GM23338 (cell line): ENCODE results near the gene RNF114. TPM values are rescaled to one million over a fixed set of nuclear protein-coding genes. Genes with fewer than 3 reads are reported as not detected.
A peak's percentile ranks its signal among the peaks of the same experiment; 100 is the strongest.

Experiments used
- ATAC-seq: fragments of 200-7000 bp; cut with Tn5 transposase; 3 replicates; pipeline ENCODE4 v1.9.1; 2020
- DNase-seq: peaks from one replicate; pipeline ENCODE4 v3.0.0-alpha.2; 2015; ENCODE audit warnings: low spot score
- H2AFZ ChIP-seq: fragments of 200-600 bp; sonication (generic); 2 replicates; pipeline ENCODE4 v1.8.0; 2016; ENCODE audit warnings: antibody characterized with exemption, mild to moderate bottlenecking, moderate library complexity
- H3F3A ChIP-seq: fragments of 200-600 bp; sonication (generic); replicated peaks from 2 replicates; pipeline ENCODE4 v1.8.0; 2017; ENCODE audit warnings: antibody characterized with exemption, mixed run types, low read depth
- H3K27ac ChIP-seq: fragments of 200-600 bp; sonication (generic); 2 replicates; pipeline ENCODE4 v1.6.1; 2016; ENCODE audit warnings: low read depth
- H3K27me3 ChIP-seq: fragments of 200-600 bp; sonication (generic); 2 replicates; pipeline ENCODE4 v1.8.0; 2016; ENCODE audit warnings: mild to moderate bottlenecking, mixed run types, moderate library complexity; ENCODE audit not compliant: insufficient read depth
- H3K36me3 ChIP-seq: fragments of 200-600 bp; sonication (generic); 2 replicates; pipeline ENCODE4 v1.8.0; 2016; ENCODE audit warnings: mild to moderate bottlenecking; ENCODE audit not compliant: insufficient read depth
- H3K4me1 ChIP-seq: fragments of 200-600 bp; sonication (generic); 2 replicates; pipeline ENCODE4 v1.8.0; 2016; ENCODE audit warnings: mild to moderate bottlenecking, moderate library complexity; ENCODE audit not compliant: insufficient read depth
- H3K4me2 ChIP-seq: fragments of 200-600 bp; sonication (generic); 2 replicates; pipeline ENCODE4 v1.7.1; 2017; ENCODE audit warnings: mixed run types
- H3K4me3 ChIP-seq: fragments of 200-600 bp; sonication (generic); 2 replicates; pipeline ENCODE4 v1.6.1; 2016; ENCODE audit warnings: mixed run types
- H3K79me2 ChIP-seq: fragments of 200-600 bp; sonication (generic); replicated peaks from 2 replicates; pipeline ENCODE4 v1.8.0; 2017; ENCODE audit warnings: mild to moderate bottlenecking; ENCODE audit not compliant: insufficient read depth
- H3K9me2 ChIP-seq: fragments of 200-600 bp; sonication (generic); 2 replicates; pipeline ENCODE4 v1.8.0; 2017; ENCODE audit not compliant: insufficient read depth
- H4K20me1 ChIP-seq: fragments of 200-600 bp; sonication (generic); replicated peaks from 2 replicates; pipeline ENCODE4 v1.8.0; 2017; ENCODE audit warnings: mild to moderate bottlenecking; ENCODE audit not compliant: insufficient read depth
- H3K27ac Mint-ChIP-seq: 2 replicates; pipeline ENCODE4 v1.8.0; 2020; ENCODE audit warnings: inconsistent platforms, mild to moderate bottlenecking, moderate library complexity, mixed read lengths
- H3K27me3 Mint-ChIP-seq: 3 replicates; pipeline ENCODE4 v1.8.0; 2022; ENCODE audit warnings: low read depth, mild to moderate bottlenecking, moderate library complexity, mixed read lengths, inconsistent platforms; ENCODE audit not compliant: insufficient read depth, poor library complexity
- H3K36me3 Mint-ChIP-seq: 3 replicates; pipeline ENCODE4 v1.8.0; 2021; ENCODE audit warnings: low read depth, mild to moderate bottlenecking, inconsistent platforms, moderate library complexity, mixed read lengths
- H3K4me1 Mint-ChIP-seq: 3 replicates; pipeline ENCODE4 v1.8.0; 2020; ENCODE audit warnings: mild to moderate bottlenecking, inconsistent platforms, mixed read lengths
- H3K4me3 Mint-ChIP-seq: 3 replicates; pipeline ENCODE4 v1.8.0; 2021; ENCODE audit warnings: moderate library complexity, mild to moderate bottlenecking, inconsistent platforms, mixed read lengths
- H3K9me3 Mint-ChIP-seq: 3 replicates; pipeline ENCODE4 v1.8.0; 2020; ENCODE audit warnings: moderate library complexity, mild to moderate bottlenecking, inconsistent platforms, mixed read lengths
- CREB1 ChIP-seq: fragments of 250-450 bp; sonication (Bioruptor Pico); IDR thresholded peaks from 2 replicates; pipeline ENCODE4 v1.5.0; 2020; ENCODE audit warnings: low read depth, mild to moderate bottlenecking, moderate library complexity
- CTCF ChIP-seq, 2 experiments: fragments of 200-600 bp in 1 of 2; sonication (generic) in 1 of 2; conservative IDR thresholded peaks; 2 replicates each; pipeline versions ENCODE4 v1.5.1 to v1.6.1; 2016 to 2017; ENCODE audit warnings: antibody characterized with exemption in 2 of 2, low read depth in 2 of 2, mild to moderate bottlenecking in 2 of 2, moderate library complexity in 1 of 2
- EZH2 ChIP-seq: fragments of 200-600 bp; sonication (generic); IDR thresholded peaks from one replicate; pipeline ENCODE4 v1.8.0; 2017; ENCODE audit warnings: antibody characterized with exemption, mild to moderate bottlenecking, low read depth; ENCODE audit not compliant: unreplicated experiment
- EZH2phosphoT487 ChIP-seq: fragments of 200-600 bp; sonication (generic); IDR thresholded peaks from one replicate; pipeline ENCODE4 v1.8.1; 2018; ENCODE audit warnings: antibody characterized with exemption; ENCODE audit not compliant: unreplicated experiment
- POLR2AphosphoS5 ChIP-seq: IDR thresholded peaks from 2 replicates; pipeline ENCODE4 v1.6.1; 2016; ENCODE audit warnings: antibody characterized with exemption, low read depth
- STAT1 ChIP-seq: IDR thresholded peaks from one replicate; pipeline ENCODE4 v1.6.1; 2016; ENCODE audit warnings: antibody characterized with exemption; ENCODE audit not compliant: unreplicated experiment
- ZNF114 ChIP-seq: fragments of 250-450 bp; sonication (Bioruptor Pico); IDR thresholded peaks from 2 replicates; pipeline ENCODE4 v1.5.0; 2020; ENCODE audit warnings: mild to moderate bottlenecking, moderate library complexity
- ZNF331 ChIP-seq: fragments of 250-450 bp; sonication (Bioruptor Pico); IDR thresholded peaks from 2 replicates; pipeline ENCODE4 v1.5.0; 2020; ENCODE audit warnings: low read depth, mild to moderate bottlenecking, moderate library complexity
- ZNF462 ChIP-seq: fragments of 250-450 bp; sonication (Bioruptor Pico); IDR thresholded peaks from 2 replicates; pipeline ENCODE4 v1.5.0; 2020; ENCODE audit warnings: mild to moderate bottlenecking, moderate library complexity
- polyA plus RNA-seq: library from polyadenylated mRNA; unstranded; fragments of >200 nt; fragmentation: Nextera tagmentation; extraction: Ambion mirVana; gene quantifications from 2 replicates; pipeline ENCODE4 v1.2.1, GENCODE V29; 2016
- total RNA-seq: library from RNA; depleted of rRNA; stranded (reverse); fragments of >200 nt; shearing (Covaris generic); gene quantifications from 2 replicates; pipeline ENCODE4 v1.2.3, GENCODE V29; 2014

RNF114 gene
- total and polyA plus RNA-seq, 2 experiments from 2014 or later: 155 to 279 TPM

GRCh38 chr20:49914310-49915117 lies 21.7 kb upstream of the RNF114 start:
- H3K27ac ChIP-seq: no peak overlapping the region; the same call in 1 of the 2 replicates

GRCh38 chr20:49915118-49915379 lies 21.1 kb upstream of the RNF114 start:
- DNase-seq (no peak), ATAC-seq (no peak; the same call in 2 of the 3 replicates)
- Histone ChIP-seq H3K79me2 (peaks cover 49% of the 10 kb centered on the region), H4K20me1 (peaks cover 28% of the 10 kb centered on the region), H3K27me3 (no peaks in the 10 kb centered on the region), H3K9me2 (no peaks in the 10 kb centered on the region), H3F3A (peaks cover 7% of the 10 kb centered on the region; the same call in 1 of the 2 replicates), H2AFZ (peak overlapping the region; percentile 100), H3K4me2 (peak overlapping the region; percentile 99), H3K27ac (peak overlapping the region; percentile 100; the same call in 1 of the 2 replicates), H3K36me3 (no peaks in the 10 kb centered on the region), H3K4me1 (peaks cover 6% of the 10 kb centered on the region; the same call in 1 of the 2 replicates), H3K4me3 (peak overlapping the region; percentile 99)
- peaks cover 15% of the 10 kb centered on the region for H3K27me3 Mint-ChIP-seq
- peak overlapping the region; percentile 99 for H3K4me3 Mint-ChIP-seq
- peaks cover 18% of the 10 kb centered on the region for H3K4me1 Mint-ChIP-seq
- H3K27ac Mint-ChIP-seq: no peak overlapping the region
- no peaks in the 10 kb centered on the region; the same call in 2 of the 3 replicates for H3K9me3 Mint-ChIP-seq
- H3K36me3 Mint-ChIP-seq: no peaks in the 10 kb centered on the region
- TF ChIP-seq ZNF114 (no peak), EZH2phosphoT487 (no peak), ZNF331 (CRISPR knock-in tag) (no peak), POLR2AphosphoS5 (no peak), EZH2 (no peak), STAT1 (no peak), CREB1 (no peak), ZNF462 (no peak)

More at GRCh38 chr20:49914310-49915117, 21.7 kb upstream of the RNF114 start:
- Mint-ChIP-seq H3K9me3 (no peaks in the 10 kb centered on the region; the same call in 2 of the 3 replicates), H3K27ac (no peak overlapping the region), H3K4me1 (peaks cover 18% of the 10 kb centered on the region), H3K27me3 (peaks cover 15% of the 10 kb centered on the region), H3K36me3 (no peaks in the 10 kb centered on the region), H3K4me3 (peak overlapping the region; percentile 99)
- Histone ChIP-seq H3K9me2 (no peaks in the 10 kb centered on the region), H3K4me1 (peaks cover 6% of the 10 kb centered on the region; the same call in 1 of the 2 replicates), H3K36me3 (no peaks in the 10 kb centered on the region), H2AFZ (no peak overlapping the region; the same call in 1 of the 2 replicates), H4K20me1 (peaks cover 28% of the 10 kb centered on the region), H3K27me3 (no peaks in the 10 kb centered on the region), H3K4me3 (peak overlapping the region; percentile 99), H3K79me2 (peaks cover 54% of the 10 kb centered on the region), H3F3A (peaks cover 7% of the 10 kb centered on the region; the same call in 1 of the 2 replicates), H3K4me2 (peak overlapping the region; percentile 99)
- ATAC-seq (peak; percentile 38), DNase-seq (peak; percentile 49)
- TF ChIP-seq EZH2 (no peak), CTCF (conservative IDR thresholded peaks at IDR 0.05; ENCODE audit: low read depth in 2 of 2) (0 out of 4 replicates have a peak, but pooled peaks of 1 of the 2 experiments have one; percentile 10)
